Colon (tissue), 2 donors: ENCODE data around the gene EPHA4.
"Not testable (repeated sequence)": the region's sequence is repeated elsewhere in the genome, so short reads cannot be mapped to it uniquely, and the experiment has no call there.

Experiments used
- FAIRE-seq: peaks from 2 replicates; lab custom pipeline; 2012; peaks lifted over from hg19 to GRCh38; lab: Jason Lieb, UNC
- donor health status: control.
- donor health status: control.

EPHA4 gene

DNA sequence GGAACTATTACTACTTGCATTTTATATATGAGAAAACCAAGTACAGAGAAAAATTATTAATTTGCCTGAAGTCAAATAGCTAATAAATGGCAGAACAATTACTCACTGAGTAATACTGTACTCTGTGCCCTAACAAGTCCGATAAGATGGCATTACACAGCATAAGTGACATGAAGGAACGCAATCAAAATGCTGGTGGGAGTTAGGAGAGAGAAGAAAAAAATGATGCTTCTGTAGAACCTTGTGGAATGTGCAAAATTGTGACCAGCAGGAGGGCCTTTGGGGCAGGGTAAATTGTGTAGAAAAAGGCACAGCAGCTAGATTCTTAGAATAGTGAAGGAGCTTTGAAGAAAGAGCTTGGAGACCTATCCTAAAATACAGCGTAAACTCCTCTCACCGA is 32.9 kb downstream of the EPHA4 start:
- FAIRE-seq, result no peak

DNA sequence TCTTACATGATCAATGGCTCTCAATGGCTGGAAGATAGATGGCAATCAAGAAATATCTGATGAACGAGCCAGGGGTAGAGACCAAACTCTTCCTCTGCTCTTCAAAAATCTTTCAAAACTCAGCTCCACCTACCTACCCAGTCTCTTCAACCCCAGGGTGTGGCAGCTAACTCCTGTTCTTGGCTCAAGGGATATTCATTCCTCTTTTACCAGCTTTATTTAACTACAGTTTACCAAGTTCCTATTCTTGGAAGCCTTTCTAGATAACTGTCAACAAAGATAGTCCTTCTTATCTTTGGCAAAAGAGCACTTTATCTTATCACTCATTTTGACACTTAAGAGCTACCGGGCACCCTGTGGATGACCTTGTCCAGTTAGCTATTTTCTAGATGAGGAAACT is 36.3 kb downstream of the EPHA4 start:
- no peak for FAIRE-seq

DNA sequence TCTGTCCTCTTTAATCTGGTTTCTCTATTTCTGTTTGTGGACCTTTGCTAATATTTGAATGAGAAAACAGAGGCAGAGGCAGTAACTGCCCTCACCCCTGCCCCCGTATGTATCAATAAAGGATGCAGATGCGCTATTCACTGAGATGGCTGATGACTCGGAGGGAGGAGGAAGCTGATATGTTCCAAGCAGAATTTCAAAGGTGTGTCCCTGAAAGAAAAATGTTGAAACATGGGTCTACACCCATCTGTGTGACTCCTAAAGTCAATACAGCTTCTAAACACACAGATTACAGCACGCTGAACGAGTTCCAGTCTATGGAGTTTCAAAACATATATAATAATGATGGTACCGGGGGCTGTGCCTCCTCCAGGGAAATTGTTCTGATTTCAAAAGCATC is 38.8 kb downstream of the EPHA4 start:
- FAIRE-seq, result no peak

DNA sequence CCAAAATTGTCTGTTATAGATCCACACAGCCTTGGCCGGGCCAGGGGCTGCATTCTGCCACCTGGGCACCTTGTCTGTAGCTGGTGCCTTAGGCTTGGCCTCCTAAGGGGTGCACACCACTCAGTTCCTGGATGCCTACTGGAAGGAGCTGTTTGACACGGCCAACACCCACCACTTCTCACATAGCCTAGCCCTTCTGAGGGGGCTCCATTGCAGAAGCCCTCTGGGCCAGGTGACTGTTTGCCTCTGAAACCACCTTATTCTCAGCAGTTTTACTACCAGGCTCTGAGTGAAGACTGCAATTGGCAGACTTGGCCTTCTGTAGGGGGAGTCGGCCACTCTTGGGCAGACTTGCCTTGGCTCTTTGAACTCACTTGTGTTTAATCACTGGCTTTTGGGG is 39.5 kb downstream of the EPHA4 start:
- no peak for FAIRE-seq

DNA sequence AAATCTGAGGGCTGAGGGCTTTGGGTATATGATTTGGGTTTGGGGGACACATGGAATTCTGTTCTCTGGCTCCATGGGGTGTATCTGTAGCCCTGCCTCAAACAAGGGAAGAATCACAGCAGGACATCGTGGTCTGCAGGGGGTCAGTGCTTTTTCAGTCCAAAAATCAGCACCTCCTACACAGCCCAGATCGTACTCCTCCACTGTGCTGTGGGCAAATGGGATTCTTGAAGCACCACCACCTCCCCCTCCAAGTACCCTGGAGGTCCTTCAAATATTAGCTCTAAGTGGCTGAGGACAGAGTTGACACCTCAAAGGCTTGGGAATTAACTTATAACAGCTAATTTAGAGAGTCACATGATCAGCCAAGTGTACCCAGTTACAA is 41.5 kb downstream of the EPHA4 start:
- FAIRE-seq, result no peak

DNA sequence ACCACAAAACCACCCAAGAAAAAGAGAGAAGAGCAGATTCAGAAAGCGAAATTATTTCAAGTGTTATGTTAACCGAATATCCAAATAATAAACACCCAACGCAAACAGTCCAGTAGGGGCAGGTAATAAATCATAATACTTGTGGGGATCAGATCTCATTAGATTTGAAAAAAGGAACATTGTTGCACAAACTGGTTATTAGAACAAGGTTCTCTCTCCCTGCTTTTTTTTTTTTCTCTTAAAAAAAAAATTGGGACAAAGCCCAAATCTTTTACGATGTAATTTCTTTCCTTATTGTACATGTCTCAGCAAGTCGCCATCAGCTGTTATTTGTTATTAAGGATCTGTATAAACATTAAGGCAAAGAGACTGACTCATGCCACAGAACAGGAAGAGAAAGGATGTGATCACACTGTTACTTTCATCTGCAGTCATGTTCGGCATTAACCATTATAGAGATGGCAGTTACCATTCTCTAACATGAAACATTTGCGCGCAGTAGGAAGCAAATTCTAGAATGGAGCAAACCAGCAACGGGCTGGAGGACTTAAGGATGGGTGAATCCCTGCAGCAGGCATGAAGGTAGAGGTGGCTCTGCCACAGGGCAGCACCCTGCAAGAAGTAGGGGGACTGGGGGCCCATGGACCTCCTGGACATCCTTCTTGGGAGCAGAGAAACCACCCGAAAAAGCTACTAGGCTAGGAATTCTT is 42.0 kb downstream of the EPHA4 start:
- FAIRE-seq, result no peak

DNA sequence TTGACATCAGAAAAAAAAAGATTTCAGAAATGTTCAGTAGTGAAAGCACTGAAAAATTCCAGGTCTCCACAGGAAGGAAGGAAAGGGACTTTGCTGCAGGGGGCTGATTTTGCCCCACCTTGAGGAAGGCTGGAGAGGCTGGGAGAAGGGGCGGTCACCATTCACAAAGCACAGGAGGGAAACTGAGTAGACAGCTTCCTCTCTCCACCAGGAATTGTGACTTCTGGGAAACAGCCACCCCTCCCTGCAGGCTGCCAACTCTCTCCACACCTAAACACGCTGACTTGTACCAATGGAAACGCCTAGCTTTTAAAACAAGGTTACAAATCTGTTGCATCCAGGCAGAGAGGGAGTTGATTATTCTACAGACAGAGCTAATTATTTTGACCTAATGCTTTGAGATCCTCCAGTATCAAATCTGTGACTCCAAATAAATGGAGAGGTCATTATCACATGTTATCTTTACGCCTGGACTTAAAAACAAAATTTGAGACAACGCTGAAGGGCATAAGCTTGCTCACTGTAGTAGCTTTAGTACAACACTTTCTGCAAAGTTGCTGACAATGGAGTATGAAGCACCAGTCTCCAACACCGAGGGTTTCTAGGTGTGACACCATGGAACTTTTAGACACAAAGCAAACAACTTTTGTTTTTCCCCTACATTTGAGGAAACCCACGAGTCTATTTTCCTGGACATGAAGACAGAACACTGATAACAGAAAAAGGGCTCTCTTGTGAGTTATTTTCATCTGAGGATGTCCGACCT is 42.7 kb downstream of the EPHA4 start:
- FAIRE-seq, result no peak

DNA sequence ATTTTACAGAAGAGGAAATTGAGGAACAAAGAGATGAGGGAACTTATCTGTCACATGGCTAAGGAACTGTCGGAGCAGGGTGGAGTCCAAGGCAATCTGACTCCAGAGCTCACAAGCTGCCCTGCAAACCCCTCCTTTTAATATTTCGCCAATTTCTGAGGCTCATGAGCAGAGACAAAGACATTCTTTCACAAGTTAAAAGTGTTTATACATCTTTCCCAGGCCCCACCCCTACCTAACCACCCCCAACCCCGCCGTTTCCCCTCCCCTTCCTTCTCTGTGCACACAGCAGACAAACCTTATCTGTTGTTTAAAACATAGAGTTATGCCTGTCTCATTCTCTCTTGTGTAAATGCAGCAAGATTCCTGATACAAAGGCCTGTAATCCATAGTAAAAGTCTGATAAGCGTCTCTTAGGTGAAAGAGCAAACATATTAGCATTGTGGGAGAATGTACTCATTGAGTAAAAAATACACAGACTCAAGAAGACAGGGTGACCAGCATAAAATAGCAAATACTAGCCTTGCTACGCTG is 44.3 kb downstream of the EPHA4 start:
- FAIRE-seq, result no peak

DNA sequence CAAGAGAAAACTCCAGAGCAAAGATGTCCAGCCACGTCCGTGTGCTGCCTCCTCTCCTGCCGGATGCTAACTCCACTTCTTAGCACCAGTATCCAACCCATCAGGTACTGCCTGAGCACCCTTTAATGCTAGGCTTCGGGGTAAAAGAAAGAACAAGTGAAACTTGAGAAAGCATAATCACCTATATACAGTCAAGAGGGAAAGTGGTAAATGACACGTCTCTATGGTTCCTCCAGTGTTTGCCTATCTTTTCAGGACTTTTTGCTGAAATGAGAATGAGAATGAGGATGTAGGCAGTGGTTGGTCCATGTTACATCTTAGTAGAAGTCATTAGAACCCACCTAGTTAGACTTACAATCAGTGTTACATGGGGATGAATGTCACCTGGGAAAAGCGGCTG is 47.9 kb downstream of the EPHA4 start:
- no peak for FAIRE-seq

DNA sequence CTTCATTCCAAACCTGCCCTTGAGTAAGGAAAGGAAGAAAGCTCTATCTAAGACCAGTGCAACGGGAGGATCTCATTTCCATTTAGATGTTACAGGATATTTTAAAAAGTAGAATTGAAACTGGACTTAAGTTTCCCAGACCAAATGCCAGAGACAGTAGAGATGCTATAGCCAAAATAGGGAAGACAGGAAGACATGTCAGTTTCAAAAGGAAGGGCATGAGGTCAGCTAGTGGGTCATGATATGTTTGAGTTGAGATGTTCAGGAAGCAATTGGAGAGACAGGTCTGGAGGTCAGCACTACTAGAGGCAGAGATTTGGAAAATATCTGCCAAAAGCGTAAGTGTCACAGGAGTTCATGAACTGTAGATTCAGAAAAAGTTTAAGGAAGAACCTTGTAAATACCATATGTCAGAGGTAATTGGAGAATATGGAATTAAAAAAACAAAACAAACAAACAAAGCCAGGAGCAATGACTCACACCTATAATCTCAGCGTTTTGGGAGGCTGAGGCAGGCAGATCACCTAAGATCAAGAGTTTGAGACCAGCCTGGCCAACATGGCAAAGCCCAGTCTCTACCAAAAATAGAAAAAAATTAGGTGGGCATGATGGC is 50.8 kb downstream of the EPHA4 start:
- FAIRE-seq, result no peak

DNA sequence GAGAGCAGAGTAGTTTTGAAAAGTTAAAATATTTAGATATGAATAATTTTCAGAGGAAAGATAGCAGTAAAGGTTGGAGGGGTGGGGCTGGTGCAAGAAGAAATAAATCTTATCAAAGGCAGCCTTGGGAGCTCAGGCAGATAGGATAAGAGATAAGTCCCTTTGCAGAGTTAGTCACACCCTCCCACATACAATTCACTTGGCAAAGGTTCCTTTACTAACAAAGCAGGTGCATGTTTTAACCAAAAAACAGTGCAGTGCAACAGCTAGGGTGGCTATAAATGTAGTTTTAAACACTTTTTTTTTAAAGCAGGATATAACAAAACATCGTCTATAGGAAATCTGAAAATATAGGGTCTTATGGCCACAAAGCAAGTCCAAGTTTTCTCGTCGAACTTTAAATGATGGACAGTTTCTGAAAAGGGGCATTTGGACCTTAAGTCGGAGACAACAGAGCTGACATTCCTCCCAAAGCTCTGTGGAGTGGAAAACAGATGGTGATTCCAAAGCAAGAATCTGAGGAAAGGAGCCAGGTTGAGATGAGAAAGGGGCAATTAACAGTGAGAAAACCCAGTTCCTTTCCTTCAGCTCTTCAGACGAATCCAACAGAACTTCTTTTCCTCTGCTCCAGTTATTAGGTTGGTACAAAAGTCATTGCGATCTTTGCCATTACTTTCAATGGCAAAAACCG is 53.0 kb downstream of the EPHA4 start:
- no peak for FAIRE-seq

DNA sequence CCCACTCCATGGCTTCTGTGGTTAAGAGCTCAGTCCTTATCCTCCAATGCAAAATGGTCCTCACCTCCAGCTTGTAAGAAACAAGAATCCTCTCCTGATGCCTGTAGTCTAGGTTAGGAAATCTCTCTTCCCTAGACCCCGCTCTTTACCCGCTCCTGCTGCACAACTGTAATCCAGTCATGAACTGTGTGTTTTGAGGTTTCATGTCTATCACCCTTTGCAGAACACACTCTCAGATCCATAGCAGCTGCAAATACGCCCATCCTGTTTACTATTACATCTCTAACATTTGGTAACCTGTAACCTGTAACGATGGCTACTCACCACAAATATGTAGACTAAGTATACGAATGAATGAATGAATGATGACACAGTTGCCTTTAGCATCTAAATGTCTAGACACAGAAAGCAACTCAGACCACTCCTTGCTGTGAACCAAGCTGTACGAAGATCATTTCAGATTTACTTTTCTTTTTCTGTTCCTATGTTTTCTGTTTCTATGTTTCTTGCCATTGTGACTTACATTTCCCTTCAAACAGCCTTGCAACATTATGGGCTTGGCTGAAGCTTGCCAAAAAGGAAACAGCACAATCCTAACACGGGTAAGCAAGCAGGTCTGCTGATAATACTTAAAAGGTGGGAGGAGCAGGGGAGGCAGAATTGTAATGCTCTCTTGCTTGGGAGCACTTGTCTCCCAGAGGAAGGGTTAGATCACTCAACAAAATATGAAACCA is 53.7 kb downstream of the EPHA4 start:
- no peak for FAIRE-seq

DNA sequence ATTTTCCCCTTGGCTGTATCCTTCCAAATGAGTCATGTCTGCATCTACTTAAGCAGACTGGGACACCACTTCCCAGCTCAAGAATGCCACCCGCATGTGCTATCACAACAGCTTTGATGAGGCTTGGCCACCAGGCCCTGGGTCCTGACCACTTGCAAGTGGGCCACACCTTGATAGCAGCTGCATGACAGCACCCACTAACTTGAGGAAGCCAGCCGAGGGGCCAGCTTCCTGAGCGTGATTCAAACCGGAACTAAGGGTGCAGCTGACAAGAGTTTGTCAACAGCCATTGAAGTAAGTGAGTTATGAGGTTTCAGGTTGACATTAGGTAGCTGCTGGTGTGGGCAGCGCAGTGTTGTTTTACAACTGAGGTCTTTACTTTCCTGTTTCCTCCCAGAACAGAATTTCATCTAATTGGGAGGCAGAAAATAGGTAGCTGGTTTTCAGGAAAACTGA is 54.4 kb downstream of the EPHA4 start:
- no peak for FAIRE-seq

DNA sequence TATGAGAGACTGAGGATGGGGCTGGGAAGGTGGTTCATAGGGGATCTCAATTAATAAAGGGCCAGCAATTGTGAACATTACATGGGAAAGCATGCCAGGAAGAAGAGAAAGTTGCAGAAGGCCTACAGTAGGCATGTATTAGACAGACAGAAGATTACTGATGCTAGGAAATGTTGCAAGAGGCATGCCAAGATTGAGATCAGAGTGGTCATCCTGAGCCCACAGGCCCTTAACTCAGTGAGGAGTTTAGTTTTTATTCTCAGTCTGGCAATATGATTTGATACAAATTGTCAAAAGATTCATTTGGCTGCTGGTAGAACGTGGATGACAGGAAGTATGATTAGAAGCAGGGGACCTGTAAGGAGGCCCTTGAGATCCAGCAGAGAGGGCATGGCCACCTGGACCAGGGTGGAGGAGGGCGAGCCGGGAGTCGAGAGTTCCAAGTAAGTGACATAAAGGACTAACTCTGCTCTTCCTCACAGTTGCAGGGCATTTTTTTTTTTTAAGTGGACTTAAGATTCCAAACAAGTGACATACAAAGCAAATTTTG is 54.9 kb downstream of the EPHA4 start:
- no peak for FAIRE-seq

DNA sequence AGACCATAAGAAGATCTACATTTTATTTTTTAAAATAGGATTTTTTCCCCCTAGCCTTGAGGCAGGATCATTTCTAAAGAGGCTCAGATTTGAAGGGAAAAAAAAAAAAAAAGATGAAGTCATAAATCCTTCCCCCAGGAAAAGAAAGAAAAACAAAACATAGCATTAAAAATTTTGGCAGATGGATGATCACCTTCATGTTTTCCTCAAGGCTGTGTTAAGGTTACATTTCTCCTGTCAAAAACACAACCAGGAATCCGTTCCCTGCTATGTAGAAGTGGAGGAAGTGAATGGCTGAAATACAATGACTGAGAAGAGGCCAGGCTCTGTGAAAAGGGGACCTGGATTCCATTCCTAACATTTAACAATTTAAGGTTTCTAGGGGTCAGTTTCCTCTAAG is 56.2 kb downstream of the EPHA4 start:
- no peak for FAIRE-seq

DNA sequence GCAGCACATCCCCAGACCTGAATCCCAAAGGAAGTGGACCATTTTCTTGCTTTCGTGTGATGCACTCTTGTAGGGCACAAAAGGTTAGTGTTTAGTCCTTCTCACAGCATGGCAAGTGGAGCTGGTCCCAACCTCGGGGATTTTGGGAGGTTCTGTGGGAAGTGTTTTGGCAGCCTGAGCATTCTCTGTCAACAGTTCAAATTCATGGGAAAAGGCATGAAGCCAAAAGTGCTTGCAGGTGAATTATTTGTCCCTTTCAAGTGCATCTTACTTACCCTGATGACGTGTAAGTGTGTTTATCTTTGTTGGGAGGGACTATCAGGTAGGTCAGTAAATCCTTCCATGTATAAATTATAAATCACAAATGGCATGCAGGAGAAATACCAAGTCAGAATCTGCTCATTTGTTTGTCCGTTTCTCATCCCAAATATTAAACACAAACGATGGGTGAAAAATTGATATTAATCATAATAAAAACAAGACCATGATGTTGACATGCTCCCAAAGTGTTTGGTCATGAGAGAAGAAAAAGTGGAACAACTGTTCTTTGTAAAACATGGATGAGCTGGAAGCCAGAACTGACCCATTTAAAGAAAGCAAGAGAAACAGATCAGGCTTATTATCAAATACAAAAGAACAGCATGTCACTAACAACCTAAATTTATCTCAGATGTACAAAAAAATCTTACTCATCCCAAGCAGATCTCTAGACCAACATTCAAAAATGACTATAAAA is 57.6 kb downstream of the EPHA4 start:
- FAIRE-seq, result no peak

DNA sequence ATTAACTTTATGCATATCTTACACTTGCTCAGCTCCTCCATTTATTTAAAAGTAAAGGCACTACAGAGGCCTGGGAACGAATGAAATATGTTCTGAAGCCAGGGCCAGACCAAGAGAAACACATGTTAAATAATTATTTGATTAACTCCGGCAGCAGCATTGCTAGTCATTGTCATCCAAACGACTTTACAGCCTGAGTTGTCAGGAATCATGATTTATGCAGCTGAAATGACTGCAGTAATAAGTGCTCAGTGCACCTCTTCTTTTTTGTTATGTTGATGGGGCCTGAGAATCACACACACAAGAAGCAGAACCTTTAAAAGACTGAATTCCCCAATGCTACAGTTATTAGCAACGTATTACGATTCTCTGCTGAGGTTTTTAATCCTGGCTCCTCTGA is 58.9 kb downstream of the EPHA4 start:
- FAIRE-seq, result no peak

DNA sequence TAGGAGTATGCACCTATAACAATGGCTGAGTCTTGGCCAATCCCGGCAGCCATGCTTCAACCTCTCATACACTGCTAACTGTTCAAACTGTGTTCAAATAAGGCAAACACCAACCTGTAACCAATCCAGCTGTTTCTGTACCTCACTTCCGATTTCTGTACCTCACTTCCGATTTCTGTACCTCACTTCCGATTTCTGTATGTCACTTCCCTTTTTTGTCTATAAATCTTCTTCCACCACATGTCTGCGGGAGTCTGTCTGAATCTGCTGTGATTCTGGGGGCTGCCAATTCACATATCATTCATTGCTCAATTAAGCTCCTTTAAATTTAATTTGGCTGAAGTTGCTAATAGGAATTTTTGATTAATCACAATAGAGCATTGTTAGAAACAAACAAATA is 60.8 kb downstream of the EPHA4 start:
- FAIRE-seq, result not testable (repeated sequence)

DNA sequence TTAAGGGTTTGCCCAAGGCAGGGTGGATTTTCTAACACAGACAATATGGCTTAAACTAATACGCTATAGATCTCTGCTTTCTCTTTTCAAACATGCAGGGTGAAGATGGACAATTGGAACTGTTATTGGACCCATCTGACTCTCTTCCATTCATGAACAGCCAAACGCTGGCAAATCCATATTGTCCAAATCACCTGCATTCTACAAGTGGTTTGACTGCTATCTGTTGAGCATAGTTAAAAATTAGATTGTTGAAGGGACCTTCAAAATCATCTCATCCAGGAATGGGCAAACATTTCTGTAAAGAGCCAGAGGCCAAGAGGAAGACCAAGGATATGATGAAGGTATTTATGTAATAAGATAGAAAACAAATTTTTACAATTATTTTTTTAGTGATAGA is 65.6 kb downstream of the EPHA4 start:
- no peak for FAIRE-seq

DNA sequence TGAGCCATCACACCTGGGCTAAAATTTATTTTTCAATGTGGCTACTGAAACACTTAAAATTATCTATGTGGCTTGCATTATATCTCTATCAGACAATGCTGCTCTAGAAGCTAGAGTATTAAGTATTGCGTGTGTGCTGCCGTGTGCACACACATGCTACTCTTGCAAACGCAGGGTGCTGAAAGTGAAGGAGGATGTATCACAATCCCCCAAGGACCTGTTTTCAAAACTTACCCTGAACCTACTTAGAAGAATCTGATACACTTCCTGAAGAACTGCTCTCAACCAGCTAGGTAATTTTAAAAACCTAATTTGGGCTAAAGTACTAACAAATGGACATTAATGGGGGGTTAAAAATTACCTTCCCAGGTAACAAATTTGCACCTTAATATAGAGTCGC is 66.5 kb downstream of the EPHA4 start:
- FAIRE-seq, result no peak

DNA sequence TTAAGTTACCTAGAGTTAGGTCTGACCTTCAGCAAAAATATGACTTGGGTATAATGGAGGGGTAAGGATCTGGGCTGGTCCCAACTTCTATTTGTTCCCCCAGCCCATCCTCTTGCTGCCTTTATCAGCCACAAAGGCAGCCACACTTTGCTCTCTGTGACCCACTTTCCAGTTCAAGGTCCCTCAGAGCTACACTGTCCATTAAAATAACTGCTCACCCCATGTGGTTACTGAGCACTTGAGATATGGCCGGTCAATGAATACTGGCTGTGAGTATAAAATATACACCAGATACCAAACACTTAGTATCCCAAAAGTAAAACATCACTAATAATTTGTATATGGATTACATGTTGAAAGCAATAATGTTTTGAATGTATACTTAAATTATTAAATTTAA is 67.2 kb downstream of the EPHA4 start:
- FAIRE-seq, result no peak
